Osteoblast (primary cell): ENCODE measurements around the gene SAA1. TPM values are rescaled to one million over a fixed set of nuclear protein-coding genes. Genes with fewer than 3 reads are reported as not detected.
A peak's percentile ranks its signal among the peaks of the same experiment; 100 is the strongest.

Source experiments
- DNase-seq: peaks from one replicate; pipeline ENCODE4 v3.0.0; 2011; ENCODE audit warnings: low spot score, mixed read lengths; ENCODE audit not compliant: insufficient read length; ENCODE audit errors: missing footprints
- H2AFZ ChIP-seq: 2 replicates; pipeline ENCODE4 v1.6.0; 2011; ENCODE audit warnings: mild to moderate bottlenecking, low read length
- H3K27ac ChIP-seq: 2 replicates; pipeline ENCODE4 v1.5.1; 2011; ENCODE audit warnings: mild to moderate bottlenecking, low read depth, low read length, moderate library complexity
- H3K27me3 ChIP-seq: 2 replicates; pipeline ENCODE4 v1.6.0; 2012; ENCODE audit warnings: mild to moderate bottlenecking, control low read depth, inconsistent platforms, low read length, moderate library complexity; ENCODE audit not compliant: insufficient read depth
- H3K36me3 ChIP-seq: 2 replicates; pipeline ENCODE4 v1.5.1; 2011; ENCODE audit warnings: mild to moderate bottlenecking, low read length, control low read depth, moderate library complexity; ENCODE audit not compliant: insufficient read depth
- H3K4me1 ChIP-seq: 2 replicates; pipeline ENCODE4 v1.5.1; 2011; ENCODE audit warnings: mild to moderate bottlenecking, low read length, control low read depth, moderate library complexity; ENCODE audit not compliant: insufficient read depth
- H3K4me2 ChIP-seq: 2 replicates; pipeline ENCODE4 v1.6.0; 2011; ENCODE audit warnings: mild to moderate bottlenecking, low read length; ENCODE audit not compliant: insufficient read depth
- H3K4me3 ChIP-seq: fragments of 200-600 bp; sonication (generic); 3 replicates; pipeline ENCODE4 v1.5.1; 2012; ENCODE audit warnings: mild to moderate bottlenecking, low read length, inconsistent platforms; ENCODE audit not compliant: insufficient read depth
- H3K79me2 ChIP-seq: 2 replicates; pipeline ENCODE4 v1.6.0; 2012; ENCODE audit warnings: mild to moderate bottlenecking, low read length, control low read depth, inconsistent platforms; ENCODE audit not compliant: insufficient read depth
- H3K9me3 ChIP-seq: 2 replicates; pipeline ENCODE4 v1.5.1; 2011; ENCODE audit warnings: low read depth, low read length, control low read depth
- H4K20me1 ChIP-seq: 2 replicates; pipeline ENCODE4 v1.6.0; 2012; ENCODE audit warnings: mild to moderate bottlenecking, low read length, control low read depth; ENCODE audit not compliant: insufficient read depth
- total RNA-seq: library from RNA; depleted of rRNA; stranded (reverse); fragments of >200 nt; gene quantifications from 2 replicates; pipeline ENCODE4 v1.2.3, GENCODE V29; 2012
- TF ChIP-seq, protein P1 (sequence below): IDR thresholded peaks from 2 replicates; pipeline ENCODE4 v1.5.1; 2011; ENCODE audit warnings: mild to moderate bottlenecking, low read depth, low read length, moderate library complexity; ENCODE audit errors: extremely low read depth

Gene SAA1
- total RNA-seq, 1 donor, result not detected

DNA sequence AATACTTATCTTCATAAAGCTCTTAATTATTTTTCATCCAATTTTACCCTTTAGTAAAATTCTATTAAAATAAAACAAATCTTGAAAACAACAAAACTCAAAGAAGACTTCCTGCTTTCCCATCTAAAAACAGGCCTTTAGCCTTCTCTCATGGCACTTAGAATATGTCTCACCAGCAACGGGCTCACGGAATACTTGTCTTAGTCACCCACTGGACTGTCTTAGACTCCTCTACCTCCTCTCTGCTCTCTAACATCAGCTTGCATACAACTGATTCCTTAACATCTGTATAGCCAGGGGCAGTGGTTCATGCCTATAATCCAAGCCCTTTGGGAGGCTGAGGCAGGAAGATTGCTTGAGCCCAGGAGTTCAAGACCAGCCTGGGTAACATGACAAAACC is 42.2 kb downstream of the SAA1 start:
- Histone ChIP-seq H2AFZ (no peak overlapping the region), H3K4me2 (no peak overlapping the region), H3K4me1 (peaks cover 18% of the 10 kb centered on the region), H3K4me3 (no peak overlapping the region), H3K27ac (no peak overlapping the region), H3K27me3 (no peaks in the 10 kb centered on the region), H4K20me1 (no peaks in the 10 kb centered on the region), H3K79me2 (peaks cover 6% of the 10 kb centered on the region), H3K36me3 (peaks cover 53% of the 10 kb centered on the region), H3K9me3 (no peaks in the 10 kb centered on the region)
- TF ChIP-seq, protein P1, sequence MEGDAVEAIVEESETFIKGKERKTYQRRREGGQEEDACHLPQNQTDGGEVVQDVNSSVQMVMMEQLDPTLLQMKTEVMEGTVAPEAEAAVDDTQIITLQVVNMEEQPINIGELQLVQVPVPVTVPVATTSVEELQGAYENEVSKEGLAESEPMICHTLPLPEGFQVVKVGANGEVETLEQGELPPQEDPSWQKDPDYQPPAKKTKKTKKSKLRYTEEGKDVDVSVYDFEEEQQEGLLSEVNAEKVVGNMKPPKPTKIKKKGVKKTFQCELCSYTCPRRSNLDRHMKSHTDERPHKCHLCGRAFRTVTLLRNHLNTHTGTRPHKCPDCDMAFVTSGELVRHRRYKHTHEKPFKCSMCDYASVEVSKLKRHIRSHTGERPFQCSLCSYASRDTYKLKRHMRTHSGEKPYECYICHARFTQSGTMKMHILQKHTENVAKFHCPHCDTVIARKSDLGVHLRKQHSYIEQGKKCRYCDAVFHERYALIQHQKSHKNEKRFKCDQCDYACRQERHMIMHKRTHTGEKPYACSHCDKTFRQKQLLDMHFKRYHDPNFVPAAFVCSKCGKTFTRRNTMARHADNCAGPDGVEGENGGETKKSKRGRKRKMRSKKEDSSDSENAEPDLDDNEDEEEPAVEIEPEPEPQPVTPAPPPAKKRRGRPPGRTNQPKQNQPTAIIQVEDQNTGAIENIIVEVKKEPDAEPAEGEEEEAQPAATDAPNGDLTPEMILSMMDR, result no peak
- no peak for DNase-seq

DNA sequence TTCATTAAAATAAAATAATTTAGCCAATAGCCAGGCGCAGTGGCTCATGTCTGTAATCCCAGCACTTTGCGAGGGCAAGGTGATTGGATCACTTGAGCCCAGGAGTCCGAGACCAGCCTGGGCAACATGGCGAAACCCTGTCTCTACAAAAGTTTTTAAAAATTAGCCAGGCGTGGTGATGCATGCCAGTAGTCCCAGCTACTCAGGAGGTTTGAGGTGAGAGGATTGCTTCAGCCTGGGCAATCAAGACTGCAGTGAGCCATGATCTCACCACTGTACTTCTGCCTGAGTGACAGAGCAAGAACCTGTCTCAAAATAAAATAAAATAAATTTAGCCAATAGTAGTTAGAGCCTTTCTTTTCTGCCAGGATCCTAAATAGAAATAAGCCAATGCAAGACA is 43.6 kb downstream of the SAA1 start:
- no peak for DNase-seq
- Histone ChIP-seq H2AFZ (no peak overlapping the region), H3K79me2 (peaks cover 11% of the 10 kb centered on the region), H3K4me1 (peaks cover 28% of the 10 kb centered on the region), H3K4me2 (no peak overlapping the region), H3K4me3 (no peak overlapping the region), H4K20me1 (no peaks in the 10 kb centered on the region), H3K36me3 (peaks cover 46% of the 10 kb centered on the region), H3K27ac (no peak overlapping the region), H3K9me3 (no peaks in the 10 kb centered on the region), H3K27me3 (no peaks in the 10 kb centered on the region)
- TF ChIP-seq, protein P1, result no peak

DNA sequence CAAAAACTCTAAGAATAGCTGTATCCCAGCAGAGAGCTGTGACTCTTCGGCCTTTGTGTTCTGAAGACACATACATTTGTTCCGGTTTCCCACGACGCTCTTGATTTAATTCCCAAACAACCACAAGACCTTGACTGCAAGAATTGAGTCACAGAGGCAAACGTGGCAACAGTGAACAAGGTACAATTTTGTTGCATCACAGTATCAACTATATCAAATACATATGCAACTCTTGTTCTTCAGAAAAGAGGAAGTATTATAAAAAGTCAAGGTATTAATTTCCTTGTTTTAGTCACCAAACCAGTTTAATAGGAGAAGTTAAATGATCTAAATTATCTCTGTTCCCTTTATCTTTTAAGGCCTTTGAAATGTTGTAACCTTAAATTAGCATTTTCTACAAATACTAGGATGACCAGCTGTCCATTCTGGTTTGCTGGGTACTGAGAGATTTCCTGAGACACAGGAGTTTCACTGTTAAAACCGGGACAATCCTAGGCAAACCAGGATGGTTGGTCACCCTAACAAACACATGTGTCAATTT is 44.8 kb downstream of the SAA1 start:
- Histone ChIP-seq H4K20me1 (no peaks in the 10 kb centered on the region), H3K4me1 (peaks cover 28% of the 10 kb centered on the region), H3K27ac (no peak overlapping the region), H2AFZ (no peak overlapping the region), H3K27me3 (no peaks in the 10 kb centered on the region), H3K4me2 (no peak overlapping the region), H3K36me3 (peaks cover 37% of the 10 kb centered on the region), H3K9me3 (no peaks in the 10 kb centered on the region), H3K79me2 (peaks cover 20% of the 10 kb centered on the region), H3K4me3 (no peak overlapping the region)
- no peak for DNase-seq
- TF ChIP-seq, protein P1, result no peak

GRCh38 chr11:18312012-18312411 is 45.9 kb downstream of the SAA1 start:
- H3K27ac ChIP-seq, result peak overlapping the region; percentile 89
- peaks cover 28% of the 10 kb centered on the region for H3K79me2 ChIP-seq
- TF ChIP-seq, protein P1, result no peak
- peak overlapping the region; percentile 71 for H3K4me2 ChIP-seq
- H3K9me3 ChIP-seq, result no peaks in the 10 kb centered on the region
- peak overlapping the region; percentile 68 for H2AFZ ChIP-seq
- H4K20me1 ChIP-seq, result no peaks in the 10 kb centered on the region
- peaks cover 28% of the 10 kb centered on the region for H3K4me1 ChIP-seq
- H3K27me3 ChIP-seq, result no peaks in the 10 kb centered on the region
- DNase-seq, result peak; percentile 58
- H3K36me3 ChIP-seq, result peaks cover 27% of the 10 kb centered on the region
- H3K4me3 ChIP-seq, result peak overlapping the region; percentile 36
